HG02623 (cell line): ENCODE results near the gene CTNNA2.

Experiments used
- ATAC-seq: cut with Tn5 transposase; IDR thresholded peaks from one replicate; pipeline ENCODE4 v1.9.1; 2021; ENCODE audit warnings: moderate library complexity; ENCODE audit not compliant: unreplicated experiment

The CTNNA2 gene

DNA sequence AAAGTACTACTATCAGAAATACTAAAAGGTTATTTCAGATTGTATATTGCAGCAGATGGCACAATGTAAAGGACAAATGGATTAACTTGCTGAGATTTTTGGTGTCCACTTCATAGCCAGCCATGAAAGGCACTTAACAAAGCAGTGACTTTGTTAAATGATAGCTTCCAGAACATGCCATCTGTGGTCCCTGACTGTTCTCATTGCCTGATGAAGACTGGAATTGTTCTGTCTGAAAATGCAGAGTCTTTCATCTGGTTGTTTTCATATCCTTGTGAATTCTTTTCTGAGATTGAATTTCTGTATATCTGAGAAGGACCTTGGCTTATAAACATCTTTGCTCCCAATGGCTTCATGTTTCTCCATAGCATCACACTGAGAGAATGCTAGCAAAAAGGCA, 836.1 kb downstream of the CTNNA2 start:
- no peak for ATAC-seq

- ATAC-seq: no peak
Observed at GRCh38 chr2:80351231-80351630, 838.4 kb downstream of the CTNNA2 start.

- ATAC-seq: no peak
Observed at GRCh38 chr2:80354858-80355257, 842.0 kb downstream of the CTNNA2 start.

DNA sequence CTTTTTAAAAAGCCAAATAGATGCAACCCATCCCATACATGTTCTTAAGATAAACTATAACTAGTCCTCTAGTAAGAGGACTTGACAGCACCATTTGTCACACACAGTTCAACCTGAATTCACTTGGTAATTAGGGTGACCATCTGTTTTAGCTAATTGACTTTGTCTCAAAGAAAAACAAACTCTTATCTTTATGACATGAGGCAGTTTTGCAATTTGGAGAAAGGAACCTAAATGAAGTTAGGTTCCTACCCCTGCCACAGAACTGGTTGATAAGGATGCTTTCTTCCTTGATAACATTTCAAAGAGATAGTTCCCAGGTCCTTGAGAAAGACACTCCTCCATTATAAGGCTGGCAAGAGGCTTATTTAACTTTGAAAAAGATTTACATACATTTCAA, 849.1 kb downstream of the CTNNA2 start:
- no peak for ATAC-seq

GRCh38 chr2:80363330-80363729, 850.5 kb downstream of the CTNNA2 start:
- no peak for ATAC-seq

DNA sequence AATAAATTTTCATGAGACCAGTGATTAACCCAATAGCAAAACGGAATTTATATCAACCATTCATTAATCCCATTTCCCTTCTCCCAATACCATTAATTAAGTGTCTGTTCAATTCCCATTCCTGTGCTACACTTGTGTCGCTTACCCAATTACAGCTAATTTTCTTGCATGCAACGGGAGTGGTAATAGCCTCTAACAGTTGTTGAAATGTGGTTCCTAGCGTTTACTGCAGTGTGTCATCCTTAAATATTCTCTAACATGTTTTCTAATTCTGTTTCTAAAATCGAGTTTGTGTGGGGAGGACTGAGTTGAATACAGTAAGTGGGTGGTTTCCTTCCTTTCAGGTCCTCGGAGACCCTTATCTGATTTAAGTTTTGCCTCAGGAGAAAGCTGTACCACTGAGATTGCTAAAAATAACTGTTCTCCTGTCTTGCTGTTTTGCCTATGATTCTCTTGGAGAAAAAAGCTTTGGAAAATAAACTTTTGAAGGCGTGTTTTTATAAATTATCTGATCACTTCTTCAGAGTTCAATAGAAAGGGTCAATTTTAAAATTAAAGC, 851.0 kb downstream of the CTNNA2 start:
- ATAC-seq: no peak

GRCh38 chr2:80364524-80365212, 851.8 kb downstream of the CTNNA2 start:
- no peak for ATAC-seq

DNA sequence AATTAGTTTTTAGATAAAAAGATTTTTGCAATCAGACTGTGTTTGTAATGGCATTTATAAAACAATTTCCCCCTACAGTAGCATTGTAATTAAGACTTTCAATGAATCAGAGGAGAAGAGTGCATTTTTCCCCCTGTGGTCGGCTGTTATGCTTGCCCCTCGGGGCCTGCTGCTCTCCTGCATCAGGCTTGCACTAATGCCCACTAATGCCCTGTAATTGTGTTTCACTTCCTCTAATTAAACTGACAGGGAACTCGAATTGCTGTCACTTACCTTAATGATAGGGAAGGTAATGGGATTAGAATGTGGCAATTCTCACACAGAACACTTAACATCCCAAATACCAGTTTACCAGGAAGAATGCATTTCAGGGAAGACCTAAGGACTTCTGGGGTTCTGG, 852.9 kb downstream of the CTNNA2 start:
- no peak for ATAC-seq

GRCh38 chr2:80370375-80371009, 857.6 kb downstream of the CTNNA2 start:
- ATAC-seq: no peak

GRCh38 chr2:80374105-80374504, 861.3 kb downstream of the CTNNA2 start:
- ATAC-seq: no peak

- ATAC-seq: no peak
Observed at GRCh38 chr2:80377071-80377470, 864.2 kb downstream of the CTNNA2 start.

DNA sequence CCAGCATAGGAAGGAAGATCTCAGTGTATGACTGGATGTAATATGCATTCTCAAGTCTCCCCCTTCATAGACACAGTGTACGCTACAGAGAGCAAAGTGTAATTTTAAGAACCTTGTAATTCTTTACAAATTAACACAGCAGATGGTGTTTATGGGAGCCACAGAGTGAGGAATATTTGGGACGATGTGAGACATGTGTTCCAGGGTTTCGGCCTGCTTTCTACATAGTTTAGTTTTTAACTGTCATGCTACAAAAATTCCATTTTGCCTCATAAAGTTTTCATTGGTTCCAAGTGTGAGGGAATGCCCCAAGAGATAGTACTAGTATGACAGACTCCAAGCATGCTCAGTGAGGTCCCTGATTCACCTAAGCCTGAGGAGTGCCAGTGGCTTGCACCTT, 867.9 kb downstream of the CTNNA2 start:
- ATAC-seq: no peak

- no peak for ATAC-seq
Observed at GRCh38 chr2:80381666-80382065, 868.8 kb downstream of the CTNNA2 start.

- ATAC-seq: no peak
Observed at GRCh38 chr2:80392441-80392840, 879.6 kb downstream of the CTNNA2 start.

- ATAC-seq: no peak
Observed at GRCh38 chr2:80393991-80394390, 881.1 kb downstream of the CTNNA2 start.

DNA sequence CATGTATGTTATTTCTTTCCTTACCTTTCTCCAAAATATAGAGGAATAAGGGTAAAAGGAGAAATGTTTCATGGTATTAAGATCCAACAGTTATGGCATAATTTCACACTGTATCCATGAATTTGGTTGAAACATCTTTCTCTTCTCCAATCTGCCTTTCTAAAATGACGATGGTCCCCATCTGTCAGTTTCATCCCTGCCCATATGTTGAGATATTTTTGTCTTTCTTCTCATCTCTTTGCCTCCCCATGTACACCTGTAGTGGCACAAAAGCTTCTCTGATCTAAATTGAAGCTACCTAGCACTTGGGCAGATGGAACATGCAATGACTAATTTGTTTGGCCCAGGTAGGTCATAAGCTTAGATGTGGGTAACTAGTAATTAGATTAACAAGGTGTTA, 882.4 kb downstream of the CTNNA2 start:
- no peak for ATAC-seq

GRCh38 chr2:80396276-80396675, 883.4 kb downstream of the CTNNA2 start:
- ATAC-seq: no peak

GRCh38 chr2:80403081-80403480, 890.2 kb downstream of the CTNNA2 start:
- ATAC-seq: no peak

- no peak for ATAC-seq
Observed at GRCh38 chr2:80407377-80407776, 894.5 kb downstream of the CTNNA2 start.

- no peak for ATAC-seq
Observed at GRCh38 chr2:80410346-80410745, 897.5 kb downstream of the CTNNA2 start.

DNA sequence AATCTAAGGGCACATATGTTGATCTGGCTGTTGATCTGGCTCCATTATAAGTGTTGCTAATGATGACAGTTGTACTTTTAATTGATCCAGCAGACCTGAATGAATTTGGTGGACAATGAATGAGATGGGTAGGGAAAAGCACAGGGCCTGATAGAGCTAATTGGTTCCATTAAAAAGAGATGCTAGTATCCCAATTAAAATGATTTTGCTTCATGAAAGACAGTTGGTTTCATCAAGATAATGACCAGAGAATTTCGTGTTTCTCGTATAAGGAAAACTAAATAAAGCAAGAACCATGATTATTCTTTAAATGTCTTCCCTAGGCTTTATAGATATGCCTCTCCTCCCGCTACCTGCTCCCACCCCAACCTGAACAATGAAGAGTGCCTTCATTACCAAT, 900.3 kb downstream of the CTNNA2 start:
- no peak for ATAC-seq

GRCh38 chr2:80417737-80418136, 904.9 kb downstream of the CTNNA2 start:
- no peak for ATAC-seq
